HCT116 (cell line): Measurements from ENCODE around the gene LRRFIP1. TPM values are rescaled to one million over a fixed set of nuclear protein-coding genes. Genes with fewer than 3 reads are reported as not detected.

Experiments used
- ATAC-seq: fragments of 200-7000 bp; cut with Tn5 transposase; 2 replicates; pipeline ENCODE4 v1.9.1; 2020; ENCODE audit warnings: mild to moderate bottlenecking, moderate library complexity
- BruUV-seq: library from RNA; stranded (reverse); fragments of 400-500 nt; replicated peaks from 2 replicates; lab custom pipeline; 2021; lab: Mats Ljungman, UMichigan
- CTCF ChIA-PET: fragments of 300-600 bp; sonication (Branson Sonifier 250); formaldehyde crosslinking; loops from one replicate; lab custom pipeline; 2021; ENCODE audit warnings: antibody characterized with exemption; lab: Charles Lee
- POLR2A ChIA-PET: fragments of 300-600, 350-600 bp; sonication (Branson Sonifier 250); formaldehyde crosslinking; loops from one replicate; lab custom pipeline; 2021; ENCODE audit warnings: antibody characterized with exemption; lab: Charles Lee
- RAD21 ChIA-PET, 2 experiments: fragments of 300-600 bp; sonication (Branson Sonifier 250); formaldehyde crosslinking; loops; one replicate each; lab custom pipeline; 2023; ENCODE audit warnings: low total read pairs in 2 of 2; ENCODE audit not compliant: uncharacterized antibody in 2 of 2, unreplicated experiment in 2 of 2, low non-redundant PET in 1 of 2; lab: Charles Lee
- DNase-seq: peaks from one replicate; pipeline ENCODE4 v3.0.0-alpha.2; 2010; ENCODE audit warnings: low read depth, low spot score
- H2AFZ ChIP-seq: fragments of 200-600 bp; shearing (Covaris generic), sonication (generic); 2 replicates; pipeline ENCODE4 v1.6.1; 2017; ENCODE audit warnings: low read depth, mixed run types, mixed read lengths, antibody characterized with exemption, low read length; ENCODE audit not compliant: poor library complexity, severe bottlenecking
- H3K27ac ChIP-seq: 2 replicates; pipeline ENCODE4 v1.5.1; 2012; ENCODE audit warnings: low read depth, low read length
- H3K27me3 ChIP-seq: fragments of 200-600 bp; sonication (generic); 2 replicates; pipeline ENCODE4 v1.6.1; 2016; ENCODE audit warnings: mixed run types, low read length, mixed read lengths; ENCODE audit not compliant: insufficient read depth
- H3K36me3 ChIP-seq, 2 experiments: fragments of 200-500 bp in 1 of 2; fragments of 200-600 bp in 1 of 2; sonication (Bioruptor generic) in 1 of 2; sonication (generic) in 1 of 2; 2 replicates each; pipeline versions ENCODE4 v1.5.1 to v1.6.1; 2014 to 2016; ENCODE audit warnings: low read length in 2 of 2, inconsistent platforms in 1 of 2, mixed read lengths in 1 of 2, mixed run types in 1 of 2; ENCODE audit not compliant: insufficient read depth in 2 of 2, control insufficient read depth in 1 of 2
- H3K4me1 ChIP-seq, 2 experiments: fragments of 200-600 bp in 1 of 2; sonication (generic) in 1 of 2; 2 replicates each; pipeline versions ENCODE4 v1.5.1 to v1.6.1; 2012 to 2017; ENCODE audit warnings: low read length in 2 of 2, inconsistent platforms in 1 of 2, mild to moderate bottlenecking in 1 of 2, mixed read lengths in 1 of 2, mixed run types in 1 of 2, moderate library complexity in 1 of 2; ENCODE audit not compliant: insufficient read depth in 2 of 2, control insufficient read depth in 1 of 2
- H3K4me2 ChIP-seq: fragments of 200-600 bp; sonication (generic); 2 replicates; pipeline ENCODE4 v1.6.1; 2017; ENCODE audit warnings: mixed run types, low read length, mixed read lengths
- H3K4me3 ChIP-seq, 2 experiments: fragments of 200-600 bp in 1 of 2; sonication (generic) in 1 of 2; replicated peaks in 1 of 2; 2 replicates each; pipeline ENCODE4 v1.5.1; 2011 to 2016; ENCODE audit warnings: low read length in 2 of 2, control low read depth in 1 of 2, low read depth in 1 of 2, mild to moderate bottlenecking in 1 of 2, mixed read lengths in 1 of 2, mixed run types in 1 of 2
- H3K79me2 ChIP-seq: fragments of 200-600 bp; sonication (generic); 2 replicates; pipeline ENCODE4 v1.6.1; 2017; ENCODE audit warnings: mild to moderate bottlenecking, mixed run types, low read length, moderate library complexity, mixed read lengths; ENCODE audit not compliant: insufficient read depth
- H3K9ac ChIP-seq: fragments of 200-600 bp; sonication (generic); 2 replicates; pipeline ENCODE4 v1.6.1; 2016; ENCODE audit warnings: low read length, mixed read lengths
- H3K9me2 ChIP-seq: fragments of 200-600 bp; sonication (generic), shearing (Covaris generic); 2 replicates; pipeline ENCODE4 v1.6.1; 2017; ENCODE audit warnings: mixed run types, mild to moderate bottlenecking, moderate library complexity; ENCODE audit not compliant: insufficient read depth
- H3K9me3 ChIP-seq, 2 experiments: fragments of 200-500 bp in 1 of 2; fragments of 200-600 bp in 1 of 2; sonication (Bioruptor generic) in 1 of 2; sonication (generic) in 1 of 2; 2 replicates each; pipeline ENCODE4 v1.6.1; 2014 to 2017; ENCODE audit warnings: low read length in 2 of 2, mixed read lengths in 2 of 2, inconsistent platforms in 1 of 2, low read depth in 1 of 2, mild to moderate bottlenecking in 1 of 2, mixed run types in 1 of 2, moderate library complexity in 1 of 2; ENCODE audit not compliant: control insufficient read depth in 1 of 2, insufficient read depth in 1 of 2
- H4K20me1 ChIP-seq: fragments of 200-600 bp; sonication (generic), shearing (Covaris generic); 2 replicates; pipeline ENCODE4 v1.6.1; 2017; ENCODE audit warnings: mixed run types, mild to moderate bottlenecking, moderate library complexity; ENCODE audit not compliant: insufficient read depth
- EGR1 ChIP-seq: IDR thresholded peaks from 2 replicates; pipeline ENCODE4 v1.6.1; 2012; ENCODE audit warnings: low read depth
- EZH2 ChIP-seq: fragments of 200-600 bp; sonication (generic); IDR thresholded peaks from 2 replicates; pipeline ENCODE4 v1.6.1; 2017; ENCODE audit warnings: antibody characterized with exemption, mixed run types
- ZNF274 ChIP-seq: fragments of 200-500 bp; sonication (Bioruptor generic); IDR thresholded peaks from 2 replicates; pipeline ENCODE4 v1.6.1; 2014; ENCODE audit warnings: mild to moderate bottlenecking, low read depth, low read length, inconsistent platforms
- intact Hi-C: fragments of 100-400 bp; cut with micrococcal nuclease; formaldehyde crosslinking; loops from 2 replicates; pipeline ENCODE4 v1.10.0; 2022
- total RNA-seq: library from RNA; stranded (reverse); gene quantifications from one replicate; pipeline ENCODE4 v1.2.1, GENCODE V29; 2021; ENCODE audit not compliant: unreplicated experiment
- TF ChIP-seq, protein P1 (sequence below): IDR thresholded peaks from 2 replicates; pipeline ENCODE4 v1.6.1; 2012; ENCODE audit warnings: low read depth
- TF ChIP-seq, protein P2 (sequence below), 3 experiments: fragments of 200-600 bp in 1 of 3; sonication (generic) in 1 of 3; IDR thresholded peaks in 2 of 3; conservative IDR thresholded peaks in 1 of 3; 2 replicates each; pipeline ENCODE4 v1.5.1; 2012 to 2017; ENCODE audit warnings: low read depth in 2 of 3, low read length in 2 of 3, antibody characterized with exemption in 1 of 3, borderline replicate concordance in 1 of 3, control low read depth in 1 of 3, mild to moderate bottlenecking in 1 of 3, mixed read lengths in 1 of 3, mixed run types in 1 of 3, moderate library complexity in 1 of 3; ENCODE audit not compliant: insufficient read depth in 1 of 3

LRRFIP1 gene
- total RNA-seq, 1 experiment from 2014 or later = 76.9 TPM

DNA sequence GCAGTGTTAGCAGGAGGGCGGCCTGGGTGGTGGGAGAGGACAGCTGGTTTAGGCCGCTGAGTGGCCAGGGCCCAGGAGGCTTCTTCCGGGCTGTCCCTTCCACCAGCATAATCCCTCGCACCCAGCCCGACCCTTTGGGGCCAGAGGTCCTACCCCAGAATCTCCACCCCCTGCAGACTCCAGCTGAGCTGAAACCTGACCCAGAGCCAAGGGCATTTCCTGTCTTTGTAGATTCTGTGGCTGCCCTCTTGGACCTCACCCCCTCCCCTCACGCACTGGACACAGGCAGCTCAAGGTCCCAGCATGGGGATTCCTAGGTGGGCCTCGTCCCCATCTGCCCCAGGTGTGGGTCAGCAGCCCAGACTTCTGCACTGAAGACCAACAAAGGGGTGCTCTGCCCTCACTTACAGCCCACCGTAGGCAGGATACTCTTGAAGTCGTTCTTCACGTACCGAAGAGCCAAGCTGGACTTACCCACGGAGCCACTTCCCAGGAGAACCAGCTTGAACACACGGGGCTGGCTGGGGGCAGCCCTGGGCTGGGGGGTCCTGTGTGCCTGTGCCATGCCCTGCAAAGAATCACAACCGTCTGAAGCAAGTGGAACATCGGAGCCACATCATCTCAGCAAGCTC, 41.7 kb upstream of the LRRFIP1 start:
- no peak for DNase-seq
- Histone ChIP-seq H3K27ac (no peak overlapping the region), H3K9me3 (no peaks in the 10 kb centered on the region), H3K4me3 (no peak overlapping the region), H3K79me2 (peaks cover 16% of the 10 kb centered on the region), H4K20me1 (no peaks in the 10 kb centered on the region), H3K9me2 (no peaks in the 10 kb centered on the region), H3K9ac (no peak overlapping the region), H3K4me1 (peaks cover 6 to 15% of the 10 kb centered on the region in 2 experiments; a peak in 2 of 4 replicates), H3K36me3 (peaks cover 0 to 6% of the 10 kb centered on the region in 2 experiments; a peak in 2 of 4 replicates), H3K4me2 (no peak overlapping the region), H3K27me3 (no peaks in the 10 kb centered on the region), H2AFZ (no peak overlapping the region)
- ATAC-seq = no peak
- RAD21 ChIA-PET = no interaction called here
- CTCF ChIA-PET = no interaction called here
- intact Hi-C loops = no loop called here
- BruUV-seq = no TSS peak
- TF ChIP-seq EGR1 = no peak
- no peak for TF ChIP-seq EZH2
- no peak for TF ChIP-seq ZNF274
- TF ChIP-seq, protein P1, sequence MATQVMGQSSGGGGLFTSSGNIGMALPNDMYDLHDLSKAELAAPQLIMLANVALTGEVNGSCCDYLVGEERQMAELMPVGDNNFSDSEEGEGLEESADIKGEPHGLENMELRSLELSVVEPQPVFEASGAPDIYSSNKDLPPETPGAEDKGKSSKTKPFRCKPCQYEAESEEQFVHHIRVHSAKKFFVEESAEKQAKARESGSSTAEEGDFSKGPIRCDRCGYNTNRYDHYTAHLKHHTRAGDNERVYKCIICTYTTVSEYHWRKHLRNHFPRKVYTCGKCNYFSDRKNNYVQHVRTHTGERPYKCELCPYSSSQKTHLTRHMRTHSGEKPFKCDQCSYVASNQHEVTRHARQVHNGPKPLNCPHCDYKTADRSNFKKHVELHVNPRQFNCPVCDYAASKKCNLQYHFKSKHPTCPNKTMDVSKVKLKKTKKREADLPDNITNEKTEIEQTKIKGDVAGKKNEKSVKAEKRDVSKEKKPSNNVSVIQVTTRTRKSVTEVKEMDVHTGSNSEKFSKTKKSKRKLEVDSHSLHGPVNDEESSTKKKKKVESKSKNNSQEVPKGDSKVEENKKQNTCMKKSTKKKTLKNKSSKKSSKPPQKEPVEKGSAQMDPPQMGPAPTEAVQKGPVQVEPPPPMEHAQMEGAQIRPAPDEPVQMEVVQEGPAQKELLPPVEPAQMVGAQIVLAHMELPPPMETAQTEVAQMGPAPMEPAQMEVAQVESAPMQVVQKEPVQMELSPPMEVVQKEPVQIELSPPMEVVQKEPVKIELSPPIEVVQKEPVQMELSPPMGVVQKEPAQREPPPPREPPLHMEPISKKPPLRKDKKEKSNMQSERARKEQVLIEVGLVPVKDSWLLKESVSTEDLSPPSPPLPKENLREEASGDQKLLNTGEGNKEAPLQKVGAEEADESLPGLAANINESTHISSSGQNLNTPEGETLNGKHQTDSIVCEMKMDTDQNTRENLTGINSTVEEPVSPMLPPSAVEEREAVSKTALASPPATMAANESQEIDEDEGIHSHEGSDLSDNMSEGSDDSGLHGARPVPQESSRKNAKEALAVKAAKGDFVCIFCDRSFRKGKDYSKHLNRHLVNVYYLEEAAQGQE = no peak
- TF ChIP-seq, protein P2, sequence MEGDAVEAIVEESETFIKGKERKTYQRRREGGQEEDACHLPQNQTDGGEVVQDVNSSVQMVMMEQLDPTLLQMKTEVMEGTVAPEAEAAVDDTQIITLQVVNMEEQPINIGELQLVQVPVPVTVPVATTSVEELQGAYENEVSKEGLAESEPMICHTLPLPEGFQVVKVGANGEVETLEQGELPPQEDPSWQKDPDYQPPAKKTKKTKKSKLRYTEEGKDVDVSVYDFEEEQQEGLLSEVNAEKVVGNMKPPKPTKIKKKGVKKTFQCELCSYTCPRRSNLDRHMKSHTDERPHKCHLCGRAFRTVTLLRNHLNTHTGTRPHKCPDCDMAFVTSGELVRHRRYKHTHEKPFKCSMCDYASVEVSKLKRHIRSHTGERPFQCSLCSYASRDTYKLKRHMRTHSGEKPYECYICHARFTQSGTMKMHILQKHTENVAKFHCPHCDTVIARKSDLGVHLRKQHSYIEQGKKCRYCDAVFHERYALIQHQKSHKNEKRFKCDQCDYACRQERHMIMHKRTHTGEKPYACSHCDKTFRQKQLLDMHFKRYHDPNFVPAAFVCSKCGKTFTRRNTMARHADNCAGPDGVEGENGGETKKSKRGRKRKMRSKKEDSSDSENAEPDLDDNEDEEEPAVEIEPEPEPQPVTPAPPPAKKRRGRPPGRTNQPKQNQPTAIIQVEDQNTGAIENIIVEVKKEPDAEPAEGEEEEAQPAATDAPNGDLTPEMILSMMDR (IDR thresholded peaks at IDR 0.05 in 2 of 3, conservative IDR thresholded peaks at IDR 0.05 in 1 of 3; ENCODE audit: borderline replicate concordance in 1 of 3, insufficient read depth in 1 of 3, low read depth in 2 of 3, low read length in 2 of 3) = no peak
- POLR2A ChIA-PET = no interaction called here
